Measurements from ENCODE around the gene POMZP3. TPM values are rescaled to one million over a fixed set of nuclear protein-coding genes. Genes with fewer than 3 reads are reported as not detected.
"Not testable (repeated sequence)": the region's sequence is repeated elsewhere in the genome, so short reads cannot be mapped to it uniquely, and the experiment has no call there.

POMZP3 gene
- total RNA-seq, 2 donors from 2014 or later = 6.5 to 21.1 TPM

GRCh38 chr7:76586585-76587315 is 40.3 kb downstream of the POMZP3 start:
- H3K4me3 ChIP-seq; H3K27ac ChIP-seq; DNase-seq; H3K4me1 ChIP-seq; H3K27me3 ChIP-seq; H3K9ac ChIP-seq (ENCODE audit: low read depth in 2 of 2, low read length in 2 of 2); intact Hi-C loops (cut with DNase I); H3K9me3 ChIP-seq; H3K36me3 ChIP-seq: not testable (repeated sequence)

DNA sequence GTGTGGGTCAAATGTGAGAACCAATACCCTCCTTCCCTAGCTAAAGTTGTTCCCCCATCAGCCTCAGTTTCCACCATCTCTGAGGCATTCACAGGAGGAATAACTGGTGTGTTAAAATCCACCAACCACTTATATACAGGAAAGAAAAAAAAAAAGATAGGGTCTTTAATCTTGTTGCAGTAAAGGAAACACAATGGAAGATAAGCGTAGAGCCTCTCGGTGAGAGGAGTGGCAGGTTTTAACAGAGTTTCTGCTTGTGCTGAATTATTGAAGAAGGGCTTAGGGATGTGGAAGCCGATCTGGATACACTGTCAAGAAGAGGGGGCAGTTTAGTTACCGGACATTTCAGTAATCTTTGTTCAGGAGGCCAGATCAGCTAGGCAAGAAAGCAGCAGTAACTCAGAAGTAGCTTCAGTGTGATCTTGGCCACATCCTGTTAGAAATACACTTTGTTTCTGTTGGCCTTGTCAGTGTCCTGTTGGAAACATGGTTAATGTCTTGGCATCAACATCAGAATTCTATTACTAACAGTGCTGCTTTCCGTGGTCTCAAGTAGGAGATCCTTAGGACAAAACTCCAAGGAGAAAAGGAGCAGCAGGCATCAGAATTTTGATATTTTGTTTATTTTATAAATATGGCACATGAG is 43.3 kb downstream of the POMZP3 start:
- H3K9me3 ChIP-seq; H3K4me3 ChIP-seq; H3K27me3 ChIP-seq; H3K4me1 ChIP-seq; H3K36me3 ChIP-seq; DNase-seq; intact Hi-C loops (cut with DNase I): not testable (repeated sequence)
- H3K9ac ChIP-seq (ENCODE audit: low read depth in 2 of 2, low read length in 2 of 2) = peak overlapping the region in 1 of 2 donors; percentile 12
- H3K27ac ChIP-seq = peak overlapping the region; percentile 73

GRCh38 chr7:76582848-76583631 is 44.0 kb downstream of the POMZP3 start:
- H3K4me3 ChIP-seq; H3K9me3 ChIP-seq; H3K36me3 ChIP-seq; H3K4me1 ChIP-seq; intact Hi-C loops (cut with DNase I); H3K27me3 ChIP-seq: not testable (repeated sequence)
- peak overlapping the region in 1 of 2 donors; percentile 12 for H3K9ac ChIP-seq (ENCODE audit: low read depth in 2 of 2, low read length in 2 of 2)
- peak overlapping the region; percentile 73 for H3K27ac ChIP-seq
- peak; percentile 86 for DNase-seq

GRCh38 chr7:76575919-76576655 is 51.0 kb downstream of the POMZP3 start:
- H3K9ac ChIP-seq (ENCODE audit: low read depth in 2 of 2, low read length in 2 of 2); H3K36me3 ChIP-seq; H3K9me3 ChIP-seq; intact Hi-C loops (cut with DNase I); H3K4me3 ChIP-seq; H3K27ac ChIP-seq; H3K4me1 ChIP-seq; H3K27me3 ChIP-seq: not testable (repeated sequence)
- peak; percentile 23 for DNase-seq

DNA sequence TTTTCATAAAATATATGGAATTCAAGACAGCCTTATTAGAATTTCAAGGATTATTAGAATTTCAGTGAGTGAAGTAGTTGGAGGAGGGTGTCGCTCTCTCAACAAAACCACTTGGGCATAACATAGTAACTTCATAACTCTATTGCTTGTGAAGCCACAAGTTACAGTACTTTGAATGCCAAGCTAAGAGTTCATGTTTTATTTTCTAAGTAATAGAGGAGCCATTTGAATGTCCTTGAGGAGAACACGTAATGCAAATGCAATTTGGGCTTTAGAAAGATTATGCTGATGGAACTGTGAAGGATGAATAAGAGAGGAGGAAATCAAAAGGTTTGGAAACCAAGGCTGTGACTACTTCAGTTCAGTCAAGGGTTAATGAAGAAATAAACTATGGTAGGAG is 51.6 kb downstream of the POMZP3 start:
- H3K4me3 ChIP-seq; H3K4me1 ChIP-seq; intact Hi-C loops (cut with DNase I); H3K27me3 ChIP-seq; H3K27ac ChIP-seq; DNase-seq; H3K9me3 ChIP-seq; H3K36me3 ChIP-seq; H3K9ac ChIP-seq (ENCODE audit: low read depth in 2 of 2, low read length in 2 of 2): not testable (repeated sequence)

DNA sequence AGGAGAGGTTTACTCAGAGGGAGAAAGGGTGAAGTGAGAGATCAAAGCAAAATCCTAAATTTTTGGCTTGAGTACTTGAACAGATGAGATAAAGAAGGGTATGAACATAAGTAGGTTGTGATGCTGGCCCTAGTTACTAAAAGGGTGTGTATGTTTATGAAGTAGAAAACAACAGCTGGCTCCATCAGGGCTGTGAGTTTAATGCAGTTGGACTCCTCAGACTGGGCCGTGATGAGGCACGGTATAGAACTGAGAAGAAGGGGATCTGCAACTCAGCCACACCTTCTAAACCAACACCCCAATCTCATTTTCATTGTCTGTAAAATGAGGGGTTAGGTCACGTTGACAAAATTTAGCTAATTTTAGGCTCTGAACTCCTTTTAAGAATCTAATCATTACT is 54.8 kb downstream of the POMZP3 start:
- H3K9me3 ChIP-seq; DNase-seq; intact Hi-C loops (cut with DNase I); H3K4me1 ChIP-seq; H3K27ac ChIP-seq; H3K27me3 ChIP-seq; H3K36me3 ChIP-seq; H3K9ac ChIP-seq (ENCODE audit: low read depth in 2 of 2, low read length in 2 of 2); H3K4me3 ChIP-seq: not testable (repeated sequence)

DNA sequence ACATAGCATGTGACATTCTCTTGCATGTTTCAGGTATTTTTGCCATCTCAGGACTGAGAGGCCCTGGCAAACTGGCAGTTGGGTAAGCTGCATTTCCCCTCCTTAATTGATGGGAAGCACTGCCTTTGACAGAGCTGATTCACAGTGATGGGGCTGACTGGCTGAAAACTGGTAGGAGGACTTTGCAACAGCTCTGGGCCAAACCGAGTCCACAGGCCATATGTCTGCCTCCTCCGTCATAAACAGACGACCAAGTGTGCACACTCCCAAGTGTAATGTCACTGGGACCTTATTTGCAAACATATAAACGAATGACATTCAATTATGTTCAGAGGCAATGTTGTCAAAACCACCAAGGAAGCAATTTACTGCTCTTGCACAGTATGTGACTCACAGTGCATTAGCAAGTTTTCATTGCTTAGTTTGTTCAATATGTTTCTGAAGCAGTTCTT is 56.7 kb downstream of the POMZP3 start:
- H3K4me3 ChIP-seq; H3K4me1 ChIP-seq; H3K36me3 ChIP-seq; H3K9me3 ChIP-seq; intact Hi-C loops (cut with DNase I); H3K9ac ChIP-seq (ENCODE audit: low read depth in 2 of 2, low read length in 2 of 2); H3K27me3 ChIP-seq: not testable (repeated sequence)
- peak overlapping the region; percentile 40 for H3K27ac ChIP-seq
- DNase-seq = peak; percentile 46

DNA sequence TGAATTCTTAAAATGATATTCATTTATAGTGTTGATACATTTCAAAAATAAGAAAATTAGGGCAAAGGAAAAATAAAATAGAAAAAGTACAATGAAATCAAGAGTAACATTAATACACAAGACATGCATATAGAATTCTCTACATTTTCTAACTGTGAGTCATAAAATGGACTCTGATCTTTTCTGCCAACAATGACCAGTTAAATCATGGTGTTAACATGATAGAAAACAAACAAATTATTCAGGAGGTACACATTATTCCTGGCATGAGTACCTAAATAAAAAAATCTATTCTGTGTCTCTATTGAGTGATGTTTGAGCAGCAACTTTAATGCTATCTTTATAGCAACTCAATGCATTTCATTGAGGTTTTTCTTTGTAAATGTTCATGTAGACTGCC is 58.3 kb downstream of the POMZP3 start:
- DNase-seq; H3K4me1 ChIP-seq; intact Hi-C loops (cut with DNase I); H3K27ac ChIP-seq; H3K9ac ChIP-seq (ENCODE audit: low read depth in 2 of 2, low read length in 2 of 2); H3K36me3 ChIP-seq; H3K4me3 ChIP-seq; H3K27me3 ChIP-seq; H3K9me3 ChIP-seq: not testable (repeated sequence)

DNA sequence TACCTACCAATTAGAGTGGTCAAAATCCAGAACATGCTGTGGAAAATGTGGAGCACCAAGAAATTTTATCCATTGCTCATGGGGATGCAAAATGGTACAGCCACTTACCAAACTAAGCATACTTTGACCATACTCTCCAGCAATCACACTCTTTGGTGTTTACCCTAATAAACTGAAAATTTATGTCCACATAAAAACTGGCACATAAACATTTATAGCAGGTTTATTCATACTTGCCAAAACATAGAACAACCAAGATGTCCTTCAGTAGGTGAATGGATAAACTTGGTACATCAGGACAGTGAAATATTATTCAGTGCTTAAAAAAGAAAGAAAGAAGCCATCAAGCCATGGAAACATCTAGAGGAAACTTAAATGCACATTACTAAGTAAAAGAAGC is 59.3 kb downstream of the POMZP3 start:
- H3K9me3 ChIP-seq; H3K27me3 ChIP-seq; H3K36me3 ChIP-seq; H3K27ac ChIP-seq; H3K9ac ChIP-seq (ENCODE audit: low read depth in 2 of 2, low read length in 2 of 2); H3K4me3 ChIP-seq; intact Hi-C loops (cut with DNase I); H3K4me1 ChIP-seq; DNase-seq: not testable (repeated sequence)

DNA sequence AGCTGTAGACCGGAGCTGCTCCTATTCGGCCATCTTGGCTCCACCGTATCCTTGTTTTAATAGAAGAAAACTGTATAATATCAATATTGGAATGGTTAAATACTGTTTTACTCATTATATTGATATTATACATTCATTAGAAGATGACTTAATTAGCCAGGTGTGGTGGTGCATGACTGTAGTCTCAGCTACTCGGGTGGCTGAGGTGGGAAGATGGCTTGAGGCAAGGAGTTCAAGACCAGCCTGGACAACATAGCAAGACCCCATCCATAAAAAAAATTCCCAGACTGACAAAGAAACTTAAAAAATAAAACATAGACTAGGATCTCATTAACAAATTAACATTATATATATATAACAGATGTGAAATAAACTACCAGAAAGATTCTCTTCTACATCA is 59.8 kb downstream of the POMZP3 start:
- H3K27ac ChIP-seq; H3K4me3 ChIP-seq; H3K9ac ChIP-seq (ENCODE audit: low read depth in 2 of 2, low read length in 2 of 2); DNase-seq; H3K4me1 ChIP-seq; intact Hi-C loops (cut with DNase I); H3K36me3 ChIP-seq; H3K27me3 ChIP-seq; H3K9me3 ChIP-seq: not testable (repeated sequence)

GRCh38 chr7:76565001-76565400 is 62.1 kb downstream of the POMZP3 start:
- H3K4me3 ChIP-seq; intact Hi-C loops (cut with DNase I); H3K27ac ChIP-seq; H3K27me3 ChIP-seq; H3K9me3 ChIP-seq; H3K4me1 ChIP-seq; H3K9ac ChIP-seq (ENCODE audit: low read depth in 2 of 2, low read length in 2 of 2); DNase-seq; H3K36me3 ChIP-seq: not testable (repeated sequence)

DNA sequence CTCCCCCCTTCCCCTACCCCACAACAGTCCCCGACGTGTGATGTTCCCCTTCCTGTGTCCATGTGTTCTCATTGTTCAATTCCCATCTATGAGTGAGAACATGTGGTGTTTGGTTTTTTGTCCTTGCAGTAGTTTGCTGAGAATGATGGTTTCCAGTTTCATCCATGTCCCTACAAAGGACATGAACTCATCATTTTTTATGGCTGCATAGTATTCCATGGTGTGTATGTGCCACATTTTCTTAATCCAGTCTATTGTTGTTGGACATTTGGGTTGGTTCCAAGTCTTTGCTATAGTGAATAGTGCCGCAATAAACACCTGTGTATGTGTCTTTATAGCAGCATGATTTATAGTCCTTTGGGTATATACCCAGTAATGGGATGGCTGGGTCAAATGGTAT is 65.7 kb downstream of the POMZP3 start:
- H3K4me1 ChIP-seq; H3K9me3 ChIP-seq; H3K4me3 ChIP-seq; H3K27ac ChIP-seq; intact Hi-C loops (cut with DNase I); H3K9ac ChIP-seq (ENCODE audit: low read depth in 2 of 2, low read length in 2 of 2); H3K27me3 ChIP-seq; H3K36me3 ChIP-seq; DNase-seq: not testable (repeated sequence)

DNA sequence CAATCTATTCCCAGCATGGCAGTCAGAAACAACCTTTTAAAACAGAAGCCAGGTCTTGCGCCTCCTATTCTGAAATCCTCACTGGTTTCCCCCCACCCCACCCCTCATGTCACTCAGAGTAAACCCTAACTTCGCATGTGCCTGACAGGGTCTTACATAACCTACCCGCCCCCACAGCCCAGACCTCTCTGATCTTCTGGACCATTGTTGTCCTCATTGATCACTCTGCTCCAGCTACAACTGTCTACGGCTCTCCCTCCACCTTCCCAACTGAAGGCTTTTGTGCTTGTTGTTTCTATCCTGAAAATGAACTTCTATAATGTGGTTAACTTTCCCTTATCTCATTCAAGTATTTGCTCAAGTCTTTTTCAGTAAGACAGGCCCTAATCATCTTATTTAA is 66.9 kb downstream of the POMZP3 start:
- H3K4me3 ChIP-seq; H3K9ac ChIP-seq (ENCODE audit: low read depth in 2 of 2, low read length in 2 of 2); intact Hi-C loops (cut with DNase I); H3K4me1 ChIP-seq; H3K27me3 ChIP-seq; H3K36me3 ChIP-seq; H3K27ac ChIP-seq; H3K9me3 ChIP-seq; DNase-seq: not testable (repeated sequence)
